Middle frontal gyrus (tissue), 1 donor: Measurements from ENCODE around the gene FAM219A.
"Not testable (repeated sequence)": the region's sequence is repeated elsewhere in the genome, so short reads cannot be mapped to it uniquely, and the experiment has no call there.

Experiments
- DNase-seq: peaks from one replicate; pipeline ENCODE4 v3.0.0-alpha.2; 2015; ENCODE audit warnings: low spot score; ENCODE audit errors: extremely low spot score

FAM219A gene

DNA sequence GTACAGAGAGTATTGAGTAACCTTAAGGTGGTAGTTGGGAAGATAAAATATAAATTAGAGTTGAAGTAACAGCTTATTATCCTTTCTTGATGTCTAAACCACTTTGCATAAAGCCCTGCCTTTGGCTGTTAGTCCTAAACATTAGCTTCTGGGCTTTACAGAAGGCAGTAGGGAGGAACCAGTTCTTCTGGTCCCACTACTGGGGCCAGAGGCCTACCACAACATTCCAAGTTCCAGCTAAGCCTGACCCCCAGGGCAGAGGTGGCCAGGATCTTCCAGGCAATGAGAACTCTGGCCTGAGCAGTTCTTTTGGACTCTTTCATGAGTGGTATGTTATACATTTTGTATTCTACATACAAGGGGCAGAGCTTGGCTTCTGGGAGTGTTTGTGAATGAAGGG, 26.3 kb upstream of the FAM219A start:
- DNase-seq: no peak

DNA sequence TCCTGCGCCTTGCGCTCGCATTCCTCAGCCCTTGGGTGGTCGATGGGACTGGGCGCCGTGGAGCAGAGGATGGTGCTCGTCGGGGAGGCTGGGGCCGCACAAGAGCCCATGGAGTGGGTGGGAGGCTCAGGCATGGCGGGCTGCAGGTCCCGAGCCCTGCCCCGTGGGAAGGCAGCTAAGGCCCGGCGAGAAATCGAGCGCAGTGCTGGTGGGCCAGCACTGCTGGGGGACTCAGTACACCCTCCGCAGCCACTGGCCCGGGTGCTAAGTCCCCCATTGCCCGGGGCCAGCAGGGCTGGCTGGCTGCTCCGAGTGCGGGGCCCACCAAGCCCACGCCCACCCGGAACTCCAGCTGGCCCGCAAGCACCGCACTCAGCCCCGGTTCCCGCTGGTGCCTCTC, 24.4 kb upstream of the FAM219A start:
- not testable (repeated sequence) for DNase-seq

DNA sequence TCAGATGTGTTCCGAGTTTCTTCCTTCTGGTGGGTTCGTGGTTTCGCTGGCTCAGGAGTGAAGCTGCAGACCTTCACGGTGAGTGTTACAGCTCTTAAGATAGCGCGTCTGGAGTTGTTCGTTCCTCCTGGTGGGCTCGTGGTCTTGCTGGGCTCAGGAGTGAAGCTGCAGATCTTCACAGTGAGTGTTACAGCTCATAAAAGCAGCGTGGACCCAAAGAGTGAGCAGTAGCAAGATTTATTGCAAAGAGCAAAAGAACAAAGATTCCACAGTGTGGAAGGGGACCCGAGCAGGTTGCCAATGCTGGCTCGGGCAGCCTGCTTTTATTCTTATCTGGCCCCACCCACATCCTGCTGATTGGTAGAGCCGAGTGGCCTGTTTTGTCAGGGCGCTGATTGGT, 23.2 kb upstream of the FAM219A start:
- DNase-seq: not testable (repeated sequence)

DNA sequence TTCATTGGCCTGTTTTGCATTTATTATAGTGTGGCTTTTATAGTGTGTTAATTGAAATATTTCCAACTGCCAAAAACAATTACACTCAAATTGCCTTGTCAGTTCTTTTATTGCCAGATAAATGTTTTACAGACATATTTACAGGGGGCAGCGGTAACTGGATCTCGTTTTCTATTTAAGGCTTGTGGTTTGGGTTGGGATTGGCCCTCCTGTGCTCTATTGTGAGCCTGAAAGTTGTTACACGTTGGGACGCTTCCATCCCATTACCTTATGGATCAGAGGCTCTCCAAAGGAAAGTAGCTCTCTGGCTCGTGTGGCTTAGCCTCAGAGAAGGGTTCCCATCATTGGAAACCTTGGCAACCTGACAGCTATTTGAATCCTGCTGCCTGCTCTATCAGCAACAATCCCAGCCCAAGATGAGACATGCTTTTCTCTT, 21.1 kb upstream of the FAM219A start:
- DNase-seq: no peak

DNA sequence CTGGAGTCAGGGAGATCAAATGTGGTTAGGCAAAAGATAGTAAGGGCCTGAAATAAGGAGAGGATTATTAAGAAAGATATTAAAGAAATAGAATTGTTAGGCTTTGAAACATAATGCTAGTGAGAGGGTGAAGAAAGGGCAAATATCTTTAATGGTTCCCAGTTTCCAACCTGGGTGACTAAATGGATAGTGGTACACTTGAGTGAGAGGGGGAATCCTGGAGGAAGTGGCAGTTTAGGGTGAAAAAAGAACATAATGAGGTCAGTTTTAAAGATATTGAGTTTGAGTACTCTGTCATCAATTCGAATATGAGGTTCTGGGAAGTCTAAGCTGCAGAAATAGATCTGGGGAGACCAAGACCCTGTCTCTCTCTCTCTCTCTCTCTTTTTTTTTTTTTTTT, 19.2 kb upstream of the FAM219A start:
- no peak for DNase-seq

DNA sequence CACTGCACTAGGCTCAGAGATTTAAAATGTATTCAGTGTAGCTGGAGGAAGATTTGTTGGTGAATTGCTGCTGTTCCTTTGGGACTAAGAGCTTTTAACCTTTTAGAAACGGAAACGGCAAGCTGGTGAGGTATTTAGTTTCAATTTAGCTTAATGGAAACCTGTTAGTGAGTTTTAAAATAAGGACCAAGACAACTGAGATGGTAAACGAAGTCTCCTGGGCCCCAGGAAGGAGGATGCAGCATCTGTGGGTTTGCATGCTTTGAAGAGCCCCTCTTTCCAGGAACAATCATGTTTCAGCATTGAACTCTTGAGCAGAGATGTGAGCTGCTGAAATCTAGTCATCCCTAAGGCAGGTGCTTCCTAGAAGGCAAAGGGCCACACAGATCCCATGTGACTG, 16.7 kb upstream of the FAM219A start:
- DNase-seq: no peak

DNA sequence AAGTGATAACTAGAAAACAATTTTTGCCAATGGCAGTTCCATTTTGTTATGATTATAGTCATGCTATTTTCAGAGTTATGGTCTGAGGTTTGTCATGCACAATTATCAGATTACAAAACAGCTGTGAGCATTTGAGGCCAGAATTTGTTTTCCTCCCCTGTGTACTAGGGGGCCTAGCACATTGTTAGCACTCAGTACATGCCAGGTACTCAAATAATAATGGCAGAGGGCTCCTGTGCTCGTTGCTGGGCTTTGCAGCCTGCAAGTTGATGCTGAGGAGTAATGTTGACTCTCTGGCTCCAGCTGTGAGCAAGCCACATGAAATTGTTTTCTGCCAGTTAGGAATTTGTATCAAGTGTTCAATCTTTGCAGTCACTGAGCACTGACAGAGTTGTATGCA, 7.1 kb upstream of the FAM219A start:
- no peak for DNase-seq

DNA sequence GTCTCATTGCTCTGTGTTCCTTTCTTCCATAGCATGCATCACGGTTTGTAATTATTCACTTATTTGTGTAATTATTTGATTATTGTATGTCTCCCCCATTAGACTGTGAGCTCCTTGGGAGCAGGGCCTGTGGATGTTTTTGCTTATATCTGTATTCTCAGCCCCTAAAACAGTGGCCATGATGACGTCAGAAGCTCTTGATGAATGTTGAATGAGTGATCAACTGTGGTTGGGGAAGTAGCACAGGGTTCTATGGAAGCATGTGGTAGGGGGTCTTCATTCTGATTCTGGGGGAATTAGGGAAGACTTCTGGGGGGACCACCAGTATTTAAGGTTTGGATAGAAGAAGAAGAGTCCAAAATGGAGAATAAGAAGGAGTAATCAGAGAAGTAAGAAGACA, 6.2 kb upstream of the FAM219A start:
- no peak for DNase-seq

DNA sequence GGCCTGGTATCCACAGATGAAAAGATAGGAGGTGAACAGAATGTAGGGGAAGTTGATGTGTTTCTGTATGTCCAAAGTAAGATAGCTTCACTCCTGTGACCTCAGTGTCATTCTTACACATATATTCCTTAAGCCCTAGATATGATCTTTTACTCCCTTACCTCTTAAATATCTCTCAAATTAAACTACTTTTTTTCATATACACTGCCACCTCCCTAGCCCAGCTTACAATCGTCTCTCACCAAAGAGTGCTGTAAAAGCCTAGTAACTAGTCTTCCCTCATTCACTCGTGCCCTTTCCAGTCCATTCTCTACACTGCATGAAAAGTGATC, 5.5 kb upstream of the FAM219A start:
- DNase-seq: no peak

DNA sequence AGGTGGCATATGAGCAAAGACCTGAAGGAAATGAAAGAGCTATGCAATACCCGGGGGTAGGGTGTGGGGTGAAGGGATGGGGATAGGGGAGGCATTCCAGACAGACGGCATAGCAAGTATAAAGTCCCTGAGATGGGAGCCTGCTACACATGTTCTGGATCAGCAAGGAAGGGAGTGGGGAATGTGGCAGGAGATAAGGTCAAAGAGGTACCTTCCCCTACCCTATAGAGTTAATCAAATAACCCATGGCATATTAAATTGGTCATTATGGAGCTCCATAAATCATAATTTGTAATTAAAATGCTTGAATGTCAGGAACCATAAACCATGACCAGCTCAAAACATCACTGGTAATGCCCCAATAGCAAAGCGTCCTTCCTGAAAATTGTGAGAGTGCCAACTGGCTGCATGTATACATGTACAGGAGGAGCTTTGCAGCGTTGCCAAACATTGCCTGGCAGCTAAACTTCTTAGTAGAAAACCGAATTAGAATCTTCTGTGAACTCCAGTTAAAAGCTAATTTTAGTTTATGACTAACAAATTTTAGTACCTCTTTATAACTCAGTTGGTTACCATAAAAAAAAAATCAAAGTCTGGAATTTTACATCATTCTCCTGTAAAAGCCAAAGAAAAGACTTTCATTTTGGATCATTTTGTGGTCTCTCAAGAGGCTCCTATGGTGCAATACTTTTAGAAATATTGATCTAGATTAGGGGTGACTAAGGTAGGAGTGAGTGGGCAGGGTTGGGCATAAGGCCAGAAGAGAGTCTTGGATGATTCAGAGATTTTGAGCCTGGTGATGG, 4.9 kb upstream of the FAM219A start:
- peak; percentile 73 for DNase-seq

DNA sequence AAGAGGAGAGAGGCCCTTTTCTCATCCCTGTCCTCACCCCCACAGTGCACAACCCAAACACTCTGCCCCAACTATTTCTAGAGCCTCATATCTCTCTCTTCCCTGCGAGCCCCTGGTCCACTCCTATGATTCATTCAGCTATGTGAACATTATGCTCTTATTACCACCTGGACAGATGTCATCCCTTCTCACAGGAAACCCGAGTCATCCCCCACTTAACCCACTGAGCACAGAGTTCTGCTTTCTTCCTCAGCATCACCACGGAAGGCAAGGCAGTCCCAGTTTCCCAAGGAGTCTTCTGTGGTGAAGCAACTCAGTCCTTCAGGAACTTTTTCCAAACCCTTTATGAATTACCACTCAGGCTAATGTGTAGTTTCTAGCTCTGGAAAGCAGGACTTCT, 1.6 kb upstream of the FAM219A start:
- DNase-seq: no peak

DNA sequence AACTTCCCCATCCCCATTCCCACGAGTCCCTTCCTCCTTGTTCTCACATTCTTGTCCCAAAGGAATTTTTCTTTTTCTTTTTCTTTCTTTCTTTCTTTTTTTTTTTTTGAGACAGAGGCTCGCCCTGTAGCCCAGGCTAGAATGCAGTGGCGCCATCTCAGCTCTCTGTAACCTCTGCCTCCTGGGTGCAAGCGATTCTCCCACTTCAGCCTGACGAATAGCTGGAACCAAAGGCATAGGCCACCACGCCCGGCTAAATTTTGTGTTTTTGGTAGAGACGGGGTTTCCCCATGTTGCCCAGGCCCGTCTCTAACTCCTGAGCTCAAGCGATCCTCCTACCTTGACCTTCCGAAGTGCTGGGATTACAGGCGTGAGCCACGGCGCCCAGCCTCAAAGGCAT, 986 bp upstream of the FAM219A start:
- no peak for DNase-seq

DNA sequence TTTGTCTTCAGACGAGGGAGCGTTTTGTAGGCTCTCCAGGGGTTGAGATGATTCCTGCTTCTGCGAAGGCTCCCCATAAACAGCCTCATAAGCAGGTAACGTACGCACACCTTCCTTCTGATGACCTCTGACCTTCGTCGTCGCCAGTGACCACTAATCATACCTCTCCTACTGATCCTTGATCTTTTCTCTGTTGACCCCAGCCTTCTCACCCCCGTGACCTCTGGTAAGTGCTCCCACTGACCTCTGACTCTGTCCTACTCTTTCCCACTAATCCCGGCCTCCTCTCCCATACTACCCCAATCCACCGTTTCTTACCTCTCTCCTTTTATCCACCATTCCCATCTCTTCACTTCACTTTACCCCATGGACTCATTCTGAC, 580 bp upstream of the FAM219A start:
- no peak for DNase-seq

DNA sequence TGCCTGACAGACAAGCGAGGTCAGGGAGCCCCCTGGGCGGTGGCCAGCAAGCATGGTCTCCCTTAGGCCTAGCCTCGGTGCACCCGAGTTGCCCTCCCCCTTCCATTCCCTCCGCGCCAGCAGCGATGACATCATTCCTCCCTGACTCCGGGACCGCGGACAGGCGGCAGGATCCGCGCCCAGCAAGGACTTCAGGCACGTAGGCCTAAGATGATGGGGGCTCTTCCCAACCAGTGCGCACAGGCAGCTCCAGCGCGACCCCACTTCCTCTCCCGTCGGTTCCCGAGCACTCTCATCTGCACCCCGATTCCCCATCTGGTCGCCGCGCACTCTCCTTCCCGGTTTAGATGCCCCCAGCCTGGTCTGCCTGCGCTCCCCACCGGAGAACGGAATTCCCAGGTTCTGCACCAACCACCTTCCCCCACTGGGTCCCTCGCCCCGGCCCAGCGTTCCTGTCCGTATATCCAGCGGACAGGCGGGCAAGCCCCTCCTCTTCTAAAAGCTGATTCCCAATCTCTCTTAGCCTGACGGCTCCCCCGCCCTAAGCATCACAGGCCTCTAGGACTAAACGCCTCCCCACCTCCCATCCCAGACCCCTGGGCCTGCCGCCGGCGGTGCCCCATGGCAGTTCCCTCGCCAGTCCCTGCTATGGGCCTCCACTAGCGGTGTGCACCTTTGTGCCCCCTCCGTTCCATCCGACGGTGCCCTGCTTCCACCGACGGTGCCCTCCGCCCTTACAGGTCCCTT, 931 bp downstream of the FAM219A start:
- DNase-seq: peak; percentile 27

DNA sequence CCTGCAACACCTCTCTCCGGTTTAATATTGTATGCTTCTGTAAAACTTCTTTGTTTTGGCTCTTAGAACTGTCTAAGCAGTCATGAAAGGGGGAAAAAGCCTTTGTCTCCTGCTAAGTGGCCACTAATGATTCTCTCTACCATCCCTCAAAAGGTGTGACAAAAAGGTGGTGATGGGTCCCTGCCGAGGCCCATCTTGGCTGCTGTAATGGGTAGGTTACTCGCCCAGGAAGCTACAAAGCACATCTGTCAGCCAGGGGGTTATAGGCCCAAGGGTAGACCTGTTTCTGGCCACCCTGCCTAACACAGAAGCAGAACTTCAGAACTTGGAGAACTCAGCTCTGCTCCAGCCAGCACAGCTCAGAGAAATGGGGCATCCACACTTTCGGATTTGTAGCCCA, 1.6 kb downstream of the FAM219A start:
- DNase-seq: no peak

DNA sequence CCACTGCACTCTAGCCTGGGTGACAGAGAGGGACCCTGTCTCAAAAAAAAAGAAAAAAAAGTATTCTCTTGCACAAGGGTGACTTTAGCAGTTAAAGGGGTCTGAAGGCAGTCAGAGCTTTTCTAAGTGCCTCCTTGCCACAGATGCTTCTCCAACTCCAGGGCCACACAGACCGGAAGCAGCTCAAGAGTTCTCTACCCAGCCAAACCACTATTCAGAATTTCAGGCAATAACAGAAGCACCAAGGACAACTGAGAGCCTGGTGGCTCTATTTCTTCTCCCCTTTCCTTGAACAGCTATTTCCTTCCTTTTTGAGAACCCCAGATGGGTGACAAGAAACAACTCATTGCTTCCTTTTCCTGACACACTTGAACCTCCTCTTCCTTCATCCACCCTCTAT, 2.2 kb downstream of the FAM219A start:
- DNase-seq: no peak

DNA sequence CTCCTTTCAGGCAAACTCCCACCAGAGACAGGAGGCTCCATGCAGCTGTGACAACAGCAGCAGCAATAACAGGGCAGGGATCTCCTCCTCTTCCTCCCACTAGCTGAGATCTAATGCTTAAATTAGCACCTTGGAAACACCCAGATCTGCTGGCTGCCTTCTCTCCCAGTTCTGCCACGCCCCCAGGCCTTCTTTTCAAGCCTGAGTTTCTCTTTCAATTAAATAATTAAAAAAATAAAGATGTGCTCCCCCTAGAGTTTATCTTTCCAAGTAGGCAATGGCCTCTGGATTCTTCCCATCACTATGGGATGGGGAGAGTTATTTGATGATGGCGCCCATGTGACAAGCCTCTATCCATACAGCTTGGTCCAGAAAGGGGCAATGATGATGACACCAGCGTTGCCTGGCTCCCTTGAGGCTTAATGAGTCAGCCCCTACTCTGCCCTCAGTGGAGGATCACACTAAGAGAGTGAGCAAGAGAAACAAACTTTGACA, 3.8 kb downstream of the FAM219A start:
- no peak for DNase-seq

DNA sequence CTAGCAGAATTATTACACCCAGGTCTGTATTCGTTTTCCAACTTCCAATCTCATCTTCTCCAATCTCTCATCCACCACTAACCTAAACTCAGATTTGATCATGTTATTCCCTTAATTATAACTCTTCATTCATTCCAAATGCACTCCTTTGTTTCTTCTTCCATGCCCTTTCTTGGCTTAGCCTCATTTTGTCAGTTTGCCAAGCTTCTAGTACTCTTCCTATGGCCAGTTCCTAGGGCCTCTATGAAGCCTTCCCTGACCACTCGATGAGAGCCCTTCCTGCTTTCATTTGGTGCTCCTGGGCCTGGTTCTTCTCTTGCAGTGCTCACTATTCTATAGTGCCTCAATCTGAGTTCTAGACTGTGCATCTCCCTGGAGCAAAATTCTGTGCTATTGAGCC, 5.8 kb downstream of the FAM219A start:
- DNase-seq: no peak

DNA sequence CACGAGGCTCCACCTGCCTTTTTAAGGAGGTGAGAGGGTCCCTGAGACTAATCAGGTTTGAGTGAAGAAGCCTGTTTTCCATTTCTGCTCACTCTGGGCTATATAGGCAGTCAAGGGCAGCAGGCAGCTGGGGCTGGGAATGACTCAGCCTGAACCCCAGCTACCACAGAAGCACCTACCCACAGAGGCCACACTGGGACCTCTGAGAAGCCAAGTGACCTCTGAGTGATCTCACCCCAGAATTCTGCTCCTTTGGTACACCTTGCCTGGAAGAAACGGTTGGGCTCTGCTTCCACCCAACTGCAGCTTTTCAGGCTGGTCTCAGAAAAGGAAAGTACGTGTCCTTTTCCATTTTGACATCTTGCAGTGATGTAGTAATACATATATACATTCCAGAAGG, 6.8 kb downstream of the FAM219A start:
- no peak for DNase-seq

DNA sequence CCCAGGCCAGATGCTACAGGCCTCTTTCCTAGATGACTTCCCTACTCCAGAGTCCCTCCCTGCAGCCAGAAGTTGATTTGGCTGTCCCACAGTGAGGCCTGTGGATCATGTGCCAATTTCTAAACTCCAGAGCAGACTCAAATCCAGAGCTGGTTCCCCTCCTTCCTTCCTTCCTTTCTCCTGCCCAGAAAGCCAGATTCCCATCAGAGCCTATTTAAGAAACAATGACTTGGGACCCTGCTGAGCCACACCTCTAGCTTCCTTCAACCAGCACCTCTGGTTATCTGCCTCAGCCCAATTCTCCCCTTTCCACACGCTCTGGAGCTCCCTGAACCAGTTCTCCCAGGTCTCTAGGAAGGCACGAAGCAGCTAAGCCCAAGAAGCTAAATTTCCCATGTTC, 7.2 kb downstream of the FAM219A start:
- no peak for DNase-seq

DNA sequence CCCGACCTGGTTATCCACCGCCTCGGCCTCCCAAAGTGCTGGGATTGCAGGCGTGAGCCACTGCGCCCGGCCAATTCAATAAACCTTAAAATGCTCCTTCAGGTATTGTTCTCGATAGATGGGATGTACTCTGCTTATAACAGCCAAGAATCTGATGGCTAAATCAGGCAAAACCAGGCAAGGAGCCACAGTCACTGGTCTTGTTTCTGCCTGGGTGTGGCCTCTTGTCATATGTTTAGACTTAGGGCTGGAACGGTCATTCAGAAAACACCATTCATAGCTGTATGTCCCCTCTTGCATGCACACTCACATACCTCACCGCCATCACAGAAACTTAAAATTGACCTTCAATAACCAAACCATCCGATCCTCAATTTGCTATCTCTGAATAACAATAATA, 7.7 kb downstream of the FAM219A start:
- DNase-seq: no peak

DNA sequence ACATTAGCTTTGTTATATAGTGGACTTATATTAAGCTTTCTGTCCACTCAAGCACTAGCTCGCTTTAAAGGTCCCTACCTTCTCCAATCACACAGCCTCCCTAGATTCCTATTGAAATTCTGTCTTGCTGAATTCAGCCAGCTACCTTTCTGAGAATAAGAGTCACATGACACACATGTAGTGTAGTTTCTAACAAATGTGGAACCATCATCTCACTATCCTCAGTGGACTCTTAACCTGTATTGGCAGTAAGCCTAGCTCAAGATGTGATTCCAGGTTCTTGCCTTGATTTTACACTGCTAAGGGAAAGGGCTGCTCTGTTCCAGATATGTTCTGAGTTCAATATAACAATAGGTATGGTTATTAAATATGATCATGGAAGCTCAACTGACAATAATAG, 11.4 kb downstream of the FAM219A start:
- DNase-seq: no peak

DNA sequence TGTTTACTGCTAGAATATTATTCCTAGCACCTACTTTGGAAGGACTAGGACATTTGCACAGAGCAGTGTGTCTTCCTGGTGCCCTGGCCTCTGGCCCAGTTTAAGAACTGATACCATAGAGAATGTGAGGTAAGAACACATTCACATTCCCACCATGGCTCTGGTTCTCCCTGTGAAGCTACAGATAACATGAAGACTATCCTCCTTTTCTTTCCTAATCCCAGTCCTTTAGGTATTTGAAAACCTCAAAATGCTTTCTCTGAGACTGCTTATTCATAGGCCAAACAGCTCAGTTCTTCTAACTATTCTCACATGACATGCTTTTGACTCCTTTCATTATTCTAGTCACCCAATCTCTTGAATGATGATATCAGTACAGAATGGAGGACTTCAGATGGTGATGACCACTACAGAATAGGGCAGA, 11.9 kb downstream of the FAM219A start:
- DNase-seq: no peak
